GM21723 (cell line): ENCODE results near the gene FSIP1.
"Not testable (repeated sequence)": the region's sequence is repeated elsewhere in the genome, so short reads cannot be mapped to it uniquely, and the experiment has no call there.

Experiments used
- ATAC-seq: cut with Tn5 transposase; IDR thresholded peaks from one replicate; pipeline ENCODE4 v1.9.1; 2021; ENCODE audit warnings: mild to moderate bottlenecking, moderate library complexity; ENCODE audit not compliant: unreplicated experiment

The FSIP1 gene

DNA sequence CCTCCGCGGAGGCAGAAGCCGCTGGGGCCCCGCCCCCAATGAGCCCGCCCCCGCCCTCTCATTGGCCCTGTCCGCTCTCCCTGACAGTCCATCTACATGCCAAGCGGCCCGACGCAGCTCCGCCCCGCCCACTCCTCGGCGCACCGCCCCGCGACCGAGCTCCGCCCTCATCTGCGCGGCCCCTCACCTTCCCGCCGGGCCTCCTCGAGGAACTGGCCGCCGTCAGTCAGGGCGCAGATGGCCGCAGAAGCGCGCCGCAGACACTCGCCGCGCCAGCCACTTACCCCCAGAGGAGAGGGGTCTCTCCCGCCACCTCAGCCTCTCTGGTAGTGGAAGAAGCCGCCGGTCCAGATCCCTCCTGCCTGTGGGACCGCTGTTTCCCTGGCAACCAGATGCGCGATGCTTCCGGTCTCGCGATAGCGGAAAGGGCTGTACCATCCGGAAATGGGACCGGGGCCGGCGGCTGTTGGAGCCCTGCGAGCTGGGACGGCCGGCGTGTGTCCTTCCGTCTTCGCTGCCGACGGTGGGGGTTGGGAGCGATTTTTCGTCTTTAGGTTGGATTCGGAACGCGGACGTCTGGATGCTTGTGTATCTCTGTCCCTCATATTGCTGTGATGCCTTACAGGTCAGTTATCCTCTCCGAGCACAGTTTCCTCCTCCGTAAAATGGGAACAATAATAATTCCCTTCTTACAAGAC is at the start of gene FSIP1:
Gene FSIP1, minus strand, starts transcription at position 401 of the 698 bp plus-strand sequence. CDS start 6,317 bp downstream, outside the sequence.
- peak; percentile 98 for ATAC-seq

DNA sequence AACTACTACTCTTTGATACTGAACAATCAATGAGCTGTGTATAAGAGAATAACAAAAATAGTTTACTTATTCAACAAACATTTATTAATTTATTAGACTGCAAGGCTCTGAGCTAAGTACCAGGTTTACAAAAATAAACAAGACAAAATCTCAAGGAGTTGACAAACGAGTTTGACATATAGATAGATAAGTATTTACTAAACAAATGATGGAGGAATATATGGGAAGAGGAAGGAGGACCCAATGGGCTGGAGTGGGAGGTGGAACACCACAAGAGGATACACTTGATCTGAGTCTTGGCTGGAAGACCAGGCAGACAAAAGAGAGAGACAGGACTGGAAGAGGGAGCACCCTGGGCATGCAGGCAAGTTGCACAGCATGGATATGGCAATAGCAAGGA is 47.5 kb upstream of the FSIP1 start:
- ATAC-seq: no peak

DNA sequence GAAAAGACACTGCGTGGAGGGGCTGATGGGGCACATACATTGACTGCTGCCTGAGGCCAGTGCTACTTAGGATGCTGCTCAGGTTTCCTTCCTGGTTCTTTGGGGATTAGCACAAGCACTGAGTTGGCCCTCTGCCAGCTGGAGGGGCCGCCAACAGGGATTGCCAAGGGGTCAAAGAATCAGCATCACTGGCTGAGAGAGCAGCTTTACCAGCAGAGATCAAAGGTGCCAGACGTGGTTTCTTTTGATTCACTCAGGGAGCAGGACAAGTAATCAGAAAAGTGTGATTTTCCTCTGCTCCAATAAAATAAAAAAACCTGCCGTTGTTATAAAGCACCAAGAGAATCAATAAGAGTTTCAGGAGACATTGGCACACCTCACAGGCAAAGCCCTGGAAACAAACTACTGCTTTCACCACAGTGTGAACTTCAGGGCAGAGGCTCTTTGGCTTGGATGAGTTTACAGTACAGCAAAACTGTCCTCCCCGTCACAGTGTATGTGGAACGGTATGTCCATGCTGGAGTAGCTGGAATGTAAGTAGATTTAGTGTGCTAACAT is 45.8 kb upstream of the FSIP1 start:
- no peak for ATAC-seq

- ATAC-seq: no peak
These were observed 44.3 kb upstream of the FSIP1 start for GRCh38 chr15:39826975-39827374.

- no peak for ATAC-seq
These were observed 41.0 kb upstream of the FSIP1 start for GRCh38 chr15:39823634-39824033.

DNA sequence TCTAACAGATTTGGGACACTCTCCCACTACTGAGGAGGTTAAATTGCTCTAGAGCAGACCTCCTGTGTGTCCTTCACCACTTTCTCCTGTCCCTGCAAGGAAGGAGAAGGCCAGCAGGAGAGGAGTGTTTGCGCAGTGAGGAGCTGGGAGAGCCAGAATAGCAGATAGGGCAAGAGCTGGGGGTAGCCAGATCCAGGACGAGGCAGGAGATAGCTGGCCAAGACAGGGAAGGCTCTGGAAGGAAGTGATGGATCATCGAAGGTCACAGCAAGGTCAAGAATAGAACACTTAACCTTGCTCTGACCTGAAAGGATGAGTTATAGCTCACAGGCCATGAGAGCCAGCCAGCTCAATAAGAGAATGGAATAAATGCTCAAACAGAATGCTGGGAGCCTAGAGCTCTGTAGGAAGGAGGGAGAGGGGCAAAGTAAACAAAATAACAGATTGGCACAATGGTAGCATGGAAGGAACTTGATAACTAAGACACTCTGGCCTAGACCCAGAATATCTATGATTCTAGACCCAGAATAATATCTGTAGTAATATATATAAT is 37.5 kb upstream of the FSIP1 start:
- ATAC-seq: no peak

DNA sequence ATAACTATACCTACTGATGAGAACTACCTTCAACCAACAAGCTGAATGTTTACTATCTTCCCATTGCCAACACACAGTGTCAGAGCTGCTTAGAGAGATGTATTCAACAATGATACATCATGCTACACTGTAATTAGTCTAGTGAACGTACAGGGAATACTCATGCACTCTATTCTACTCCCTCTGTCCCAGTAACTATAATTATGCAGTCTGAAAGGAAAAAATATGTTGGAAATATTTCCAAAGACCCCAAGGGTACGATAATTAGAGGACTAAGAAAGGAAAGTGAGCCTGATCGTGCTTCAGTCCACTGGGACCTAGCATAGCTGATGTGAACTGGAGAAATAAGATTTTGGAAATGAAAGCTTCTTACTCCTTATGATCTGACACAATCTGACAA is 36.9 kb upstream of the FSIP1 start:
- no peak for ATAC-seq

- ATAC-seq: no peak
These were observed 35.3 kb upstream of the FSIP1 start for GRCh38 chr15:39817892-39818291.

DNA sequence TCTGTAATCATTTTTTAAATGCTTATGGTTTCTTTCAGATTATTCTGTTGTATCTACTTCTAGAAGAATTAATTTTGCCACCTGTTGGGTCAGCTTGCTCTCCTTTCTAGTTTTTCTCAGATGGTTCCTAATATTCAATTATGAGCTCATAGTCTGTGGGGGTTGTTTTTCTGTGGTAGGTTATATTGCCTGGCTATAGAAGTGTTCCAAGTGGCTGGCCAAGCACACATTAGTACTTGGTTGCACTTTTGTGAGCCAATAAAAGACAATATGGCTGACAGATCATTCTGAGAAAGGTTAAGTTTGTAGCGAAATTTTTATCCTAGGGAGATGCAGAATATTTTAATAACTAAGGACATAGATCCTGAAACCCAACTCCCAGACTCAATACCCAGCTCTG is 31.8 kb upstream of the FSIP1 start:
- ATAC-seq: no peak

DNA sequence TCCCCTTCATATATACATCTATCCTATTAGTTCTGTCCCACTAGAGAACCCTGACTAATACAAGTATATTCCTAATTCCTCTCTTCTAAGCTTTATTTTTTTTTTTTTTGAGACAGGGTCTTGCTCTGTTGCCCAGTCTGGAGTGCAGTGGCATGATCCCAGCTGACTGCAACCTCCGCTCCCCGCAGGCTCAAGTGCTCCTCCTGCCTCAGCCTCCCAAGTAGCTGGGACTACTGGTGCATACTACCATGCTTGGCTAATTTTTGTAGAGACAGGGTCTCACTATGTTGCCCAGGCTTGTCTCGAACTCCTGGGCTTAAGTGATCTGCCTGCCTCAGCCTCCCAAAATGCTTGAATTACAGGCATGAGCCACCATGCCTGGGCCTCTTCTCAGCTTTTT is 30.0 kb upstream of the FSIP1 start:
- not testable (repeated sequence) for ATAC-seq

- ATAC-seq: no peak
These were observed 26.3 kb upstream of the FSIP1 start for GRCh38 chr15:39808909-39809308.

DNA sequence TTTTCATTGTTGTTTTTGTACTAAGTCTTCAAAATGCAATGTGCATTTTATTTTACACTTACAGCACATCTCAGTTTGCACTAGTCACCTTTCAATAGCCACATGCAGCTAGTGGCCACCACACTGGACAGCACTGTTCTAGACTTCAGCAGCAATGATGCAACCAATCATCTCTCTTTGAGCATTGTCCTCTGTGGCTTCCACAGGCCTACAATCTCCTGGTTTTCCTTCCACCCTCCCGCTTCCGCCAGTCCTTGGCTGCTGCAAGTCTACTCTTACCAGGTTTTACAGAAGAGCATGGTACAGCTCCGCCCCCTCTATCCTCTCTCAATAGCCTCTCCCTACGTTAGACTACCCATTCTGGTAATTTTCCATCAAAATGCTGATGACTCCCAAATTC is 25.1 kb upstream of the FSIP1 start:
- no peak for ATAC-seq

- no peak for ATAC-seq
These were observed 21.4 kb upstream of the FSIP1 start for GRCh38 chr15:39804026-39804425.

DNA sequence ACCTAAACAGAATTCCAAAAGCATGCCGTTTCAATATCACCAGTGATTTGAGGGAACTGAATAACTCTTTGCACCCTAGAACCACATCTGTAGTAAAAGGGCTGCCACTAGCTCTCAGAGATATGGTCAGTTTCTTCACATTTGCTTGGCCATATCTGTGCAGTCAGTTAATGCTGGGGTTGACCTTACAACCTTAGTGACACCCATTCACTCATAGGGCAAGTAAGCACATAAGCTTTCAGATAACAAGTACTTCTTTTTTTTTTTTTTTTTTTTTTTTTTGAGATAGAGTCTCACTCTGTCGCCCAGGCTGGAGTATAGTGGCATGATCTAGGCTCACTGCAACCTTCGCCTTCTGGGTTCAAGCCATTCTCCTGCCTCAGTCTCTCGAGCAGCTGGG is 20.4 kb upstream of the FSIP1 start:
- no peak for ATAC-seq

DNA sequence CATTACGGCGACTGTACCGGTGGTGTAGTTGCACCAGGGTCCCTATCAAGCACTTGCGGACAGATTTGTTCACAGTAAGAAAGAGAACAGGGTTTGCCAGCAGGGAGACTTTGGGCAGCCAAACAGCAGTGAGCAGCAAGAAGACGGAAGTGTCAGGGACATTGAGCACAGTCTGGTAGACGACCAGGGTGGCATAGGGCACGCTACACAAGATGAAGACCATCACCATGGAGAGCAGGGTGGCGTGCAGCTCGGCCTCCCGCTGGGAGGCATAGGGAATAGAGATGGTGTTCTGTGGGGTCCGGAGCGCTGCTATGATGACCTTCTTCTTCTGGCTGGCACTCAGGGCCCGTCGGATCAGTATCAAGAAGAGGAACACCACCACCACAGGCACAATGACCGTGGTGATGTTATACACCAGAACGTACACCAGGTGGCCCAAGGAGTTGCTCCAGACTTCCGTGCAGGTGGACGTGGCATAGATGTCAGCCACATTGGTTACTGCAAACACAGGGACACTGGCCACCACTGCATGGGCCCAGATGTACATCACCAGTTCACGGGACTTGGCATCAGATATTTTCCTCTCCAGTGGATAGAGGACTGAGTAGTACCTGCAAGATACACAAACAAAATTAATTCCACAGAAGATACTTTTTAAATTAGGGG is 19.1 kb upstream of the FSIP1 start:
- no peak for ATAC-seq

GRCh38 chr15:39799552-39800011 is 16.9 kb upstream of the FSIP1 start:
- ATAC-seq: no peak

- no peak for ATAC-seq
These were observed 15.7 kb upstream of the FSIP1 start for GRCh38 chr15:39798382-39798781.

DNA sequence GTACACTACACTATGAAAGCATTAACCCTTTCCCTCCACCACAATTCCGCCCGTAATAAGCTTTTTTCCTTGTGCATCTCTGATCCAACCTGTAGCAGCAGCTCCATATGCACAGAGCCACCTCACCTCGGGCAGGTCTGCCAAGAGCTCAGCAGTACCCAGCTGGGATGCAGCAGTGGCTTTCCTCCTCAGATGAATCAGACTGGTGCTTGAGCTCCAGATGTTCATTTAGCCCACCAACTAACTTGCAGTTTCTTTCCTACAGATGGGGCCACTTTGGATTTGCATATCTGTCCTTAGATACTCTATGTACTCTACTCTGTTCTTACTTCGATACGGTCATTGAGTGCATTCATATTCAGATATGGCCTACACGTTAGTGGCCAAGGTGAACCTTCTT is 14.8 kb upstream of the FSIP1 start:
- no peak for ATAC-seq

DNA sequence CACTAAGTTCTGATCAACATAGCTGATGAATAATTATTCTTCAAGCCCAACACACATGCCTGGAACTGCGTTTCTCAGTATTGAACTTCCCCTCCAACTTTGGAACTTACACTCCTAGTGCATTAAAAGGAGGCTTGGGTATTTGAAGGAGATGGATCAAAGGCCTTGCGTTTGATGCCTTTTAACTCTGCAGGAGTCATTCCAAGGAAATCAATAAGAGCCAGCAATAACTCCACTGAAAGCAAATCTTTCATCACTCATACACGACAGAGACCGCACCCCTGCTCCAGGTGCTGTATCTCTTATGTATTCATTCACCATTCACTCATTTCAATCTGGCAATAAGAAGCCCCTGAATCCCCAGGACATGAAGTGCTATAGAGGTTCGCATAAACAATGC is 14.0 kb upstream of the FSIP1 start:
- ATAC-seq: no peak

DNA sequence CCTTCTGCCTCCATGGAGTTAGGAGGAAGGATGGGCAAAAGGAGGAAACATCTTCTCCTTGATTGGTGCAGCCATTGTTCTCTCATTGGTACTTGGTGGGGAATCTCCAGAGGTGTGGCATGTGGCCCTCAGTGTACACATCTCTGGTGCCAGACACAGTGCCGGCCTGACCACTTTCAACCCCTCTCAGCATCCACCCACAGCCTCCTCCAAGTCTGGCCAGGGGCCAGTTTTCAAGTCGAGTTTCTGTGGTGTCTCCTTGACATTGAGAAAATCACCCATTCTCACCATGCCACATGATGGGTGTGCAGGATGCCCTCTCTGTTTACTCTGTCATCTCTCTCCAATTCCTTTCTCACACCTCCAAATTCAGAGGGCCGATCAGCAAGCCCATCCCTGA is 12.8 kb upstream of the FSIP1 start:
- ATAC-seq: no peak

- ATAC-seq: no peak
These were observed 12.3 kb upstream of the FSIP1 start for GRCh38 chr15:39794954-39795353.

- no peak for ATAC-seq
These were observed 11.3 kb upstream of the FSIP1 start for GRCh38 chr15:39793923-39794322.
